GM23338 (cell line): ENCODE data around the gene PNMA8B.

Source experiments
- JUNB ChIP-seq: IDR thresholded peaks from one replicate; pipeline ENCODE4 v1.6.1; 2016; ENCODE audit warnings: antibody characterized with exemption; ENCODE audit not compliant: unreplicated experiment
- TF ChIP-seq, protein P1 (sequence below), 2 experiments: fragments of 200-600 bp in 1 of 2; sonication (generic) in 1 of 2; conservative IDR thresholded peaks; 2 replicates each; pipeline versions ENCODE4 v1.5.1 to v1.6.1; 2016 to 2017; ENCODE audit warnings: antibody characterized with exemption in 2 of 2, low read depth in 2 of 2, mild to moderate bottlenecking in 2 of 2, moderate library complexity in 1 of 2

DNA sequence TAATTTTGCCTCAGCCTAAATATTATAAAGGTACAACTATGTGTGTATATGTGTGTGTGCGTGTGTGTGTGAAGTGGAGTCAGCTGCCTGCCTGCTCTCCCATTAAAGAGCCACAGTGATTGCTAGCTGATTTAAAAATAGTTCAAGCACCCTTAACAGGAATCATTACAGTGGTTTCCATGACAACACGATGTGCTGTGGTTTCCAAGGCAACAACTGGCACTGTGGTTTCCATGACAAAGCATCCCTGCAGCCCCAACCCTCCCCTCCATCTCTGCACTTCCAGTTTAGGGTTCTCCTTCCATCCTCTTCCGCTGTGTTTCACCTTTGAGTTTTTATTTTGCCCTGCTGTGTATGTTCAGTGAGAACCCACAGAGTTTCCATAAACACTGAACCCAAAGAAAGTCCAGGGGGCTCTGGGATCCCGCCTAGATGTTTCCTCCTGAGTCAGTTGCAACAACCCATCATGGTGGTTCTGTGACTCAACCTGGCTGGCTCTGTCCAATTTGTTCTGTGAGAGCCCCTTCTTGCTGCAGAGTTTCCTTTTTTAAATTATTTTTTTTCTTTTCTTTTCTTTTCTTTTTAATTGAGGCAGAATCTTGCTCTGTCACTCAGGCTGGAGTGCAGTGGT is 17.2 kb downstream of the PNMA8B start:
- TF ChIP-seq, protein P1, sequence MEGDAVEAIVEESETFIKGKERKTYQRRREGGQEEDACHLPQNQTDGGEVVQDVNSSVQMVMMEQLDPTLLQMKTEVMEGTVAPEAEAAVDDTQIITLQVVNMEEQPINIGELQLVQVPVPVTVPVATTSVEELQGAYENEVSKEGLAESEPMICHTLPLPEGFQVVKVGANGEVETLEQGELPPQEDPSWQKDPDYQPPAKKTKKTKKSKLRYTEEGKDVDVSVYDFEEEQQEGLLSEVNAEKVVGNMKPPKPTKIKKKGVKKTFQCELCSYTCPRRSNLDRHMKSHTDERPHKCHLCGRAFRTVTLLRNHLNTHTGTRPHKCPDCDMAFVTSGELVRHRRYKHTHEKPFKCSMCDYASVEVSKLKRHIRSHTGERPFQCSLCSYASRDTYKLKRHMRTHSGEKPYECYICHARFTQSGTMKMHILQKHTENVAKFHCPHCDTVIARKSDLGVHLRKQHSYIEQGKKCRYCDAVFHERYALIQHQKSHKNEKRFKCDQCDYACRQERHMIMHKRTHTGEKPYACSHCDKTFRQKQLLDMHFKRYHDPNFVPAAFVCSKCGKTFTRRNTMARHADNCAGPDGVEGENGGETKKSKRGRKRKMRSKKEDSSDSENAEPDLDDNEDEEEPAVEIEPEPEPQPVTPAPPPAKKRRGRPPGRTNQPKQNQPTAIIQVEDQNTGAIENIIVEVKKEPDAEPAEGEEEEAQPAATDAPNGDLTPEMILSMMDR (conservative IDR thresholded peaks at IDR 0.05; ENCODE audit: low read depth in 2 of 2), result no peak
- TF ChIP-seq JUNB, result no peak
